COR-L47 (cell line): ENCODE measurements around the gene CCR5AS.

Source experiments
- DNase-seq: peaks from one replicate; lab custom pipeline; 2025; lab: John Stamatoyannopoulos, UW

CCR5AS gene

GRCh38 chr3:46314517-46314916 is 92.3 kb downstream of the CCR5AS start:
- DNase-seq = no peak
